ENCODE measurements around the gene GLIPR2. TPM values are rescaled to one million over a fixed set of nuclear protein-coding genes. Genes with fewer than 3 reads are reported as not detected.
"Not testable (repeated sequence)": the region's sequence is repeated elsewhere in the genome, so short reads cannot be mapped to it uniquely, and the experiment has no call there.

The GLIPR2 gene, protein sequence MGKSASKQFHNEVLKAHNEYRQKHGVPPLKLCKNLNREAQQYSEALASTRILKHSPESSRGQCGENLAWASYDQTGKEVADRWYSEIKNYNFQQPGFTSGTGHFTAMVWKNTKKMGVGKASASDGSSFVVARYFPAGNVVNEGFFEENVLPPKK
- polyA plus RNA-seq (2011; rRNA removed) (23.7 and 26.3 TPM in 2 replicates), polyA minus RNA-seq (2011; rRNA and poly(A)+ RNA removed) (13.6 and 20.3 TPM in 2 replicates)

GRCh38 chr9:36136272-36136893 is at the start of gene GLIPR2:
Gene GLIPR2, plus strand, starts transcription at chr9:36136733. Its CDS starts 46 bp downstream, at chr9:36136779.
- TF ChIP-seq, protein P1, sequence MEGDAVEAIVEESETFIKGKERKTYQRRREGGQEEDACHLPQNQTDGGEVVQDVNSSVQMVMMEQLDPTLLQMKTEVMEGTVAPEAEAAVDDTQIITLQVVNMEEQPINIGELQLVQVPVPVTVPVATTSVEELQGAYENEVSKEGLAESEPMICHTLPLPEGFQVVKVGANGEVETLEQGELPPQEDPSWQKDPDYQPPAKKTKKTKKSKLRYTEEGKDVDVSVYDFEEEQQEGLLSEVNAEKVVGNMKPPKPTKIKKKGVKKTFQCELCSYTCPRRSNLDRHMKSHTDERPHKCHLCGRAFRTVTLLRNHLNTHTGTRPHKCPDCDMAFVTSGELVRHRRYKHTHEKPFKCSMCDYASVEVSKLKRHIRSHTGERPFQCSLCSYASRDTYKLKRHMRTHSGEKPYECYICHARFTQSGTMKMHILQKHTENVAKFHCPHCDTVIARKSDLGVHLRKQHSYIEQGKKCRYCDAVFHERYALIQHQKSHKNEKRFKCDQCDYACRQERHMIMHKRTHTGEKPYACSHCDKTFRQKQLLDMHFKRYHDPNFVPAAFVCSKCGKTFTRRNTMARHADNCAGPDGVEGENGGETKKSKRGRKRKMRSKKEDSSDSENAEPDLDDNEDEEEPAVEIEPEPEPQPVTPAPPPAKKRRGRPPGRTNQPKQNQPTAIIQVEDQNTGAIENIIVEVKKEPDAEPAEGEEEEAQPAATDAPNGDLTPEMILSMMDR (IDR thresholded peaks at IDR 0.05; ENCODE audit: insufficient read depth, low read depth, low read length): peak; percentile 18; the same call in 1 of the 2 replicates
- ChIA-PET POLR2A (interaction anchor here (0.6 kb wide), 1 partner anchor 63 kb away, joined by 4 read pairs; no protein-coding TSS in a partner anchor), CTCF (interaction anchor here (1.0 to 9.2 kb wide), 2 partner anchors 29 to 33 kb away, joined by 3 to 77 read pairs; no protein-coding TSS in a partner anchor)
- Histone ChIP-seq H3K4me3 (ENCODE audit: low read depth, low read length) (peak within 1 kb of the TSS; percentile 51), H3K36me3 (ENCODE audit: control insufficient read depth, insufficient read depth, low read length) (no peaks in the 10 kb centered on the region), H3K27me3 (ENCODE audit: control insufficient read depth, insufficient read depth, low read length) (no peaks in the 10 kb centered on the region)
- DNase-seq (ENCODE audit: low read depth): no peak

- peaks cover 18% of the 10 kb centered on the region for H3K36me3 ChIP-seq (ENCODE audit: control insufficient read depth, insufficient read depth, low read length)
- H3K27me3 ChIP-seq (ENCODE audit: control insufficient read depth, insufficient read depth, low read length); DNase-seq (ENCODE audit: low read depth); H3K4me3 ChIP-seq (ENCODE audit: low read depth, low read length); POLR2A ChIA-PET: not testable (repeated sequence)
- CTCF ChIA-PET: interaction anchor here (0.6 to 0.9 kb wide), 2 partner anchors 23 to 31 kb away, joined by 3 to 4 read pairs; no protein-coding TSS in a partner anchor
These were observed 49.5 kb upstream of the GLIPR2 start for GRCh38 chr9:36087054-36087453.

DNA sequence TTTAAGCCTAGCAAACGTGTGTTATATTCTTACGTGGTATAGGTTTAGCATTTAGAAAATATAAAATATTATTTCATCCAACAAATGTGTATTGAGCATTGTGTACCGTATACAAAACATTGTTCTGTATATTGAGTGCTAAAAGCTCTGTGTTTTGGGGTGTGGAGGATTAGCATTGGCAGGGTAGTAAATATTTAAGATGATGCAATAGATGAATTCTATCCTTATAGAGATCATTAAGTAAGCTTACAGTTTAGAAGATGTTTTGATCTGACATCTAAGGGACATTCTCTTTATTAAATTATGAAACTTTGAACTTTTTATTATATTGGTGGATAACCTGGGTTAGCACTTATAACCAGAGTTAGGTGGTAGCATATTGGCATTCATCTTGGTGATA is 48.5 kb upstream of the GLIPR2 start:
- CTCF ChIA-PET: interaction anchor here (0.9 kb wide), 1 partner anchor 24 kb away, joined by 3 read pairs; no protein-coding TSS in a partner anchor
- TF ChIP-seq, protein P1 (IDR thresholded peaks at IDR 0.05; ENCODE audit: insufficient read depth, low read depth, low read length): no peak
- POLR2A ChIA-PET: no interaction called here
- Histone ChIP-seq H3K27me3 (ENCODE audit: control insufficient read depth, insufficient read depth, low read length) (no peaks in the 10 kb centered on the region), H3K36me3 (ENCODE audit: control insufficient read depth, insufficient read depth, low read length) (peaks cover 15% of the 10 kb centered on the region), H3K4me3 (ENCODE audit: low read depth, low read length) (no peak overlapping the region)
- DNase-seq (ENCODE audit: low read depth): no peak

GRCh38 chr9:36091026-36091953 is 45.2 kb upstream of the GLIPR2 start:
- POLR2A ChIA-PET: no interaction called here
- Histone ChIP-seq H3K36me3 (ENCODE audit: control insufficient read depth, insufficient read depth, low read length) (peaks cover 3% of the 10 kb centered on the region), H3K4me3 (ENCODE audit: low read depth, low read length) (no peak overlapping the region), H3K27me3 (ENCODE audit: control insufficient read depth, insufficient read depth, low read length) (no peaks in the 10 kb centered on the region)
- TF ChIP-seq, protein P1 (IDR thresholded peaks at IDR 0.05; ENCODE audit: insufficient read depth, low read depth, low read length): no peak
- CTCF ChIA-PET: interaction anchor here (1.8 to 2.9 kb wide), 3 partner anchors 11 to 99 kb away, joined by 5 to 13 read pairs (median 8); partner anchors contain the start of gene CLTA
- peak; percentile 45 for DNase-seq (ENCODE audit: low read depth)

DNA sequence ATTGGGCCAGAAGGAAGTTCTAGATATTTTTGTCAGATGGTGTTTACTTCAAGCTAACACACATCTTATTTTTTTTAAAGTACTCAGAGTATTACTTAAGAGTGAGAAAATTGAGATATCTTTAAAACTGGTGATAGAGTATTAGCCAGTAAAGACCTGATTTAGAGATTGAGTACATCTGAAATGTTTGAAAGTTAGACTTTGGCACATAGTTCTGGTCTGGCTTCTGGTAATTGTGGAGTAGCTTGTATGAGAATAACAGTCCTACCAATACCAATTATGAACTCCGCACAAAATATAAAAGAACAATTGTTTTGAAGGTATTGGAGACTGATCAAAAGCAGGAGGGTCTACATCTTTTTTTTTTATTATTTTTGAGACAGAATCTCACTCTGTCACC is 44.5 kb upstream of the GLIPR2 start:
- Histone ChIP-seq H3K27me3 (ENCODE audit: control insufficient read depth, insufficient read depth, low read length) (no peaks in the 10 kb centered on the region), H3K36me3 (ENCODE audit: control insufficient read depth, insufficient read depth, low read length) (peaks cover 2% of the 10 kb centered on the region; the same call in 1 of the 2 replicates), H3K4me3 (ENCODE audit: low read depth, low read length) (no peak overlapping the region)
- no peak for DNase-seq (ENCODE audit: low read depth)
- TF ChIP-seq, protein P1 (IDR thresholded peaks at IDR 0.05; ENCODE audit: insufficient read depth, low read depth, low read length): no peak
- CTCF ChIA-PET: interaction anchor here (0.8 to 2.9 kb wide), 3 partner anchors 11 to 83 kb away, joined by 3 to 13 read pairs (median 8); no protein-coding TSS in a partner anchor
- POLR2A ChIA-PET: interaction anchor here (0.6 kb wide), 1 partner anchor 278 kb away, joined by 5 read pairs; no protein-coding TSS in a partner anchor

All from BJ (cell line).